CD4-positive, alpha-beta T cell treated with Interleukin-4 for 1 hour (primary cell): ENCODE measurements around the gene TFPI.

ENCODE experiments used
- DNase-seq, 2 donors: peaks; one replicate each; pipeline ENCODE4 v3.0.0-alpha.2; 2020 to 2022

TFPI gene

DNA sequence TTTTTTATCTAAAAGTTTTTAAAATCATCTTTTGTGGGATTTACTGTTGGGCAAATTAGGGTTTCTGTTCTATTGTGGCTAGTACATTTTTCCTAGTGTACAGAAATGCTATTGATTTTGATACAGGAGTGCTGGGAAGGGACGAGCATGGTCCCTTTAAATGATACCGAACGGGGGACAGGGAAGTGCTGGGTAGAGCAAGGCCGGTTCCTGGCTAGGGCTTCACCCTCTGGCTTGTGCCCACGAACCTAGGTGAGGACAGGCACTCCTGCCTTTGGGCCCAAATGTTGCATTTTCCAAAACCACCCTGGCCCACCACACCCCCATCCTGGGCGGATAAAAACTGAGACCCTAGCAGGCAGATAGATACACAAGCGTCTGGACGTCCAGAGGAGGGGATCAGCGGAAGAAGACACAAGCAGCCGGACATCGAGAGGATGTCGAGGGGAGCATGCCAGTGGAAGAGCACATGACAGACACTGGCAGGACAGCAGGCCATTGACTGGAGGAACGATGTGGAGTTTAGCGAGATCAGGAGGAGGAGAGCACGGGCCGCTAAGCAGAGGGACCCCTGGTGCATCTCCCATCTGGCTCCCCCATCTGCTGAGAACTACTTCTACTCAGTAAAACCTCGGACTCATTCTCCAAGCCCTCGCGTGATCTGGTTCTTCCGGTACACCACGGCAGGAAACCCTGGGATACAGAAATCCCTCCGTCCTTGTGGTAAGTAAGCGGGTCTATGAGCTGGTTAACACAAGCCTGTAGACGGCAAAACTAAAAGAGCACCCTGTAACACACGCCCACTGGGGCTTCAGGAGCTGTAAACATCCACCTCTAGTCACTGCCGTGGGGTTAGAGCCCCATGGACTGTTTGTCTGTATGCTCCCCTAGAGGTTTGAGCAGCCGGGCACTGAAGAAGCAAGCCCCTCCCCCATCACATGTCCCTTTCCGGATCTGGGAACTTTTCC lies 92.7 kb downstream of the TFPI start:
- DNase-seq, result no peak

DNA sequence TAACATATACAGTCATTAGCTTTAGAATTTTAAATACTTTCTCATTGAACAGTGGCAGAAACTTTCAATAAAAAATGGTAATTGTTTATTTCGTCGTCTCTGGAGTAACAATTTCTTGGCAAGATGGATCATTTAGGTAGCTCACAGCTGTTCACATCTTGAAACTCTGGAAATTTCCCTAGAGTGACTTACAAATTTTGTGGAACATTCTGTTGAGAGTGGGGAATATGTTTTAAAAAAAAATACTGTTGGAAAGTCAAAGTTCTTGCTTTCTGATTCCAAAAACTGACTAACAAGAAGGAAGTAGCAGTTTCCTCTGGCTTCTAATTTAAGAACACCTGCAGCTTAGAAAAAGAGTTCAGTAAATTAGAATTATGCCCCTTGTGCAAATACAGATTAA lies 95.0 kb downstream of the TFPI start:
- no peak for DNase-seq

DNA sequence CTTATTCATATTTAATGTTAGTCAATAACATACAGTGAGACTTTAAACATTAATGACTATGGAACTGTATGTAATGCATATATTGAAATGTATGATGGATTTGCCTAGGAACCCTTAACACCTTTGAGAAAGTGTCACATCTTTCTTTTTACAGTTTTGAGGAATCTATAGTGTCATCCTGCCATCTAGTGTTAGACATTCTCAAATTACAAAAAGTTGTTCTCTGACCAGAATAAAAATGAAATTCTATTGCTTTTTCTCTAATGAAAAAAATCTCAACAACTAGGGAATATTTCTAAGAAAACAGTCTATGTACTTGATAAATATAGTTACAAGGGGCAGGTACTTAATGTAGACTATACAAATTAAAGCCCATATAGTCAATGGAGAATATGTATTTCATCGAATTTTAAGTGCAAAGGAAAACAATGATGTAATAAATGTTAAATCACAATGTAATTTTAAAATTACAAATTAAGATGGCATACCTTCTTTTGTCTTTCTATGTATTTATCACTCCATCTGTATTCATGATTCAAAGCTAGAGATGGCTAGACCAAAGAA lies 101.1 kb downstream of the TFPI start:
- peak in 1 of 2 donors; percentile 10 for DNase-seq

DNA sequence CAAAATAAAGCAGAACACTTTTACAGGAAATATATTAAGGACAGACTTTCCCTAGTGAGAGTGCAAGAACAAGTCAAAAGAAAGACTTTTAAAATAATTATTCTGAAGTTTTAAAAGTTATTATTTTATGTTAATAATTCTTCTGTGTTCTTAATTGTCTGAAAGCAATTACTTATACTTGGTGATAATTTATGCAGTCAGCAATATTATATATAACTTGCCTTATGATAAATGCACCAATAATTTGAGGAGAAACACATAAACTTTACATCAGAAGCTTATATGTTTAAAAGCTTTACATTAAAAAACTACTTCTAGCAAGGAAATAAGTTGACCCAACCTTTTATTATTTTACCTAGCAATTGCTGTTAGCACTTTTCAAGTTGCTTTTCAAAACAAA lies 102.7 kb downstream of the TFPI start:
- DNase-seq, result no peak

DNA sequence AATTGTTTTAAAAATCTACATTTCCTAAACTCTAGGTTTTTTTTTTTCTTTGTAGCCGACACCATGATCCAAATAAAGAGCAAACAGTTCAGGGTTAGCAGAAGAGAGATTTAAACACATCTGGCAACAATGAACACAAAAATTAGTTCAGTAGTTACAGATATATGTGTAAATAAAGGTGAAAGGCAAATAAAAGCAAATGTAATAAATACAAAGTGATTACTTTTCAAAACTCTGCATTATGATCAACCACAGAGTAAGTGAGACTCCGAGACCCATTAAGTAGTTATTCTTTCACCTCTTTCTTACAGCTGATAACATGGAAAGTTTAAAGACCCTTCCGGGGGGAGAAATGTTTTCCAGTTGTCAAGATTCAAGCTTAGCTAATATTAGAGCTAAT lies 106.9 kb downstream of the TFPI start:
- DNase-seq, result no peak

DNA sequence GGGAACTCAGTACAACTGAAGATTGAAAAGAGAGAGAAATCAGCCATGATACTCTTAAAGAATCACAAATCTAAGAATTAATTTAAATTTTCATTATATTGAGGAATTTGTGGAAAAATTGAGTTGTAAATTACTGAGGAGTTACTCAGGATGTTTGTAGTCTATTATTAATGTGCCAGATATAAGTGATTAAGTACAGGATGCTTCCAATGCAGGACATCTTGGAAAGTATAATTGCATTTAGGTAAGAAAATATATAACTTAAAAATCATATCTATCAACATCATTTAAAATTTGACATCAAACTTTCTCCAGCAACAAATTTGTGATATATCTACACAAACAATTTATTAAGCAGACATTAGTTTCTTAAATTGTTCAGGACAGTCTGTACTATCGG lies 107.5 kb downstream of the TFPI start:
- DNase-seq, result no peak

DNA sequence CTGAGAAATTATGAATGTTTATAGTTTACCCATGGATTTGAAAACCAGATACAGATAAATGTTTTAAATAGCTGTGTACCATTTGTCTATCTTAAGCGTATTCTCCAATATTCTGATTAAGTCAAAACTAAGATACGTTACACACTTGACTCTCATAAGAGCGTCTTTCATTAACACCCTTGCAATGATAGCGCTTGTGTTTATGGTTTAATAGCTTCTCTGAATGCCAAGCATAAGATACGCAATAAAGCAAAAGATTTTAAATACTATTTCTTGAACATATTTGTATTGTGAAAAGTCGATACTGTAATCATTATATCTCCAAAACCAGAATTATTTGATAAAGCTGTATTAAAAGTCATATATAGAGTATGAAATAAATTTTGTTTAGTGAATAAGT lies 109.2 kb downstream of the TFPI start:
- DNase-seq, result no peak

DNA sequence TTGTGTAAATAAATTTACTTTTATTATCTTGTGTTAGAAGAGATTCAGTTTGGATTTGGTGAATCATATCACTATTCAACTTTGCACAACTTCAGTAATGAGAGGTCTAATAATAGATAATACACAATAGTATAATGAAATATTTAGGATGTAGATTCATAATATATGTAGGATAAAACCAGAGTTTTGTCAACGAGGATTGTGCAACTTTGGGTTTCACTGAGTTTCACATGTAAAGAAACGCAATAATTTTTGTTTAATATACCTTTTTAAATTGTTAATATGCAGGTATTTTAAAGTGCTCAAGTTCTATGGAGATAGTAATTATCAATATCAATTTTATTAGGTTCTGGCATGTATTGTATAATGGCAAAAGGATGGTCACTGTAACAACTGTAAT lies 111.5 kb downstream of the TFPI start:
- no peak for DNase-seq

DNA sequence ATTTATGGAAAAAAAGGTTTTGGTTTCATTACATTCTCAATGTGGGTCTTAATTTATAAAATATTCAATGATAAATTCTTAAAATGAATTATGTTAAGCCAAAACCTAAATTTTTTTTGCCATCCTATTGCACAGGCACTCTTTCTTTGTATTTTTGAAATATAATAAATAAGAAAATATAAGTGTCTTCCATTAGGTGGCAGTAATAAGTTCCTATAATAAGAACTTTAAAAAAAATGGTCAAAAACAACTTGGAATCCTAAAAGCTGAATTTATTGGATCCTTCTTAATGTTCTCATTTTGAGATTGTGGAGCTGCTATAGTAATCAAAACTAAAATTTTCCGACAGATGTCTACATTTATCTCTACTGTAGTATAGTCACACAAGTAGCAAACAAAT lies 111.9 kb downstream of the TFPI start:
- no peak for DNase-seq

DNA sequence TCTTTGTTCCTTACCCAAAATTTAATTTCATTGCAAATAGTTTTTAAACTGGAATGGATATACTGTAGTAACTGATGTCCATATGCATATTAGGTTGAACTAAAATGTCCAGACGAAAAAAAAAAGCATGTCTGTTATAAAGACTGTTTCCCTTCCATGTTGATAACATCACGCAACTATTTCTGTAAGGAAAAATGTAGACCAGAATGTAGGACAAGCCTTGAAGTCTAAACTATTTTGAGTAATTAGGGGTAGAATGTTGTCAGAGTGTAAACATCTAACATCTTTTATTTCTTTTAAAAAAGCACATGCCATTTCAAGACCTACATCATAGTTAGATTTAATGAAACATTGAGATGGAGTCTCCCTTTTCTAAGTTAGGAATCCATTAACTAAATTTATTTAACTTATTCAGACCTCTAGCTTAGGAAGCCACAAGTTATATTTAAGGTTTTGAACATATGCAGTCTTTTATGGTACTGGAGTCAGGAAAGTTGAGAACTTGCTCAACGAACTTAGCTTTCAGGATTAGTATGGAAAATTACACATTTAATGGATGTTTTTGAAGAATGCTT lies 114.0 kb downstream of the TFPI start:
- DNase-seq, result no peak

DNA sequence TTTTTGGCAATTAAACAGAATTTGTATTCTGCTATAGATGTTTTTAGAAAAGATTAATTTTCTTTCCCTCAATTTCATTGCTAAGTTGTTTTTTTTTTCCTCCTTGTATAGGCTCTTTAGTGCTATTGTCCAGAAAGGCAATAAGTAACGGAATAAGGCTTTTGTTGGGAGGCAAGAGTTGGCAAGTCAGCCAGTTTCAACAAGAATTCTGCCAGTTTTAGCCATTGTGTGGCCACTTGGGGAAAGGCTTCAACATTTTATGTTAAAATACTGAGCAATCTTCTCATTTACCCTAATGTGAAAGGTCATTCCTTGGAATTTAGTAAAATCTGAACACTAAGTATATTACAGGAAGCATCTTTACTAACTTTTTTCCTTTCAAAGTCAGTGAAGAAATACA lies 115.8 kb downstream of the TFPI start:
- no peak for DNase-seq

DNA sequence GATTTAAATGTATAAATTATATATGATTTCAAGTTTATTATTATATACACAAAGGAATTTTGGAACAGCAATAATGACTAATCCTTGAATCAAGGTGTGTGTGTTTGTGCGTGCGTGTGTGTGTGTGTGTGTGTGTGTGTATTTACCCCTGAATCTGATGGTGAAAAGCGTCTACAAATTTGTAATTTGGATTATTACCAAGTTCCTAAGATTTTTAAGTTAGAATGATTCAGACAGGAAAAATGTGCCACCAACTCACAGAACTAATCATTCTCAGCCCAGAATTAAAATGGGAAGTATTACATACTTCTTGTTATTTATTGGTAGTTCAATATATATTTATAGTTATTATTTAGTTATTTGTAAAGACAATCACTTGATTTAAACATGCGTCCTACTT lies 118.5 kb downstream of the TFPI start:
- DNase-seq, result no peak

DNA sequence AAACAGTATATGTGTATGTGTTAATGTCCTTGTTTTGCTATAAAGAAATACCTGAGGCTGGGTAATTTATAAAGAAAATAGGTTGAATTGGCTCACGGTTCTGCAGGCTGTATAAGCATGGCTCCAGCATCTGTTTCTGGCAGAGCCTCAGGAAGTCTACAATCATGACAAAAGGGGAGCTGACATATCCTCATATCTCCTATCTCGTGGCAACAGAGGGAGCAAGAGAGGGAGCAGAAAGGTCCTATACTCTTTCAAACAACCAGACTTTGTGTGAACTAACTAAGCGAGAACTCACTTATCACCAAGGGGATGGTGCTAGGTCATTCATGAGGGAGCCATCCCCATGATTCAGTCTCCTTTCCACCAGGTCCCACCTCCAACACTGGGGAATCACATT lies 119.2 kb downstream of the TFPI start:
- DNase-seq, result no peak

DNA sequence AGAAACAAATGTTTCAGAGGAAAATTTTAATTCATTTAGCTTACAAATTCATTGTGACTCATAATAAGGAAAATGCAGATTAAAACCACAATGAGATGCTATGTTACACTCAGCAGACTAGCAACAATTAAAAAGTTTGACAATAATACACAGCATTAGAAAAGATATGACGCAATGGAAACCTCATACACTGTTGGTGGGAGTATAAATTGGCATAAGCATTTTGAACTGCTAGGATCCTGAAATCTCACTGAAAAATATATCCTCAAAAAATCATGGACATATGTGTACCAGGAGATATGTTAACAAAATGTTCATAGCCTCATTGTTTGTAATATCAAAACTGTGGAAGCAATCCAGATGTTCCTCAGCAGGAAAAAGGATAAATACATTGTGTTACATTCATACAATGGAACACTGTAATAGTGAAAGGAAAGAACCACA lies 119.9 kb downstream of the TFPI start:
- DNase-seq, result no peak

DNA sequence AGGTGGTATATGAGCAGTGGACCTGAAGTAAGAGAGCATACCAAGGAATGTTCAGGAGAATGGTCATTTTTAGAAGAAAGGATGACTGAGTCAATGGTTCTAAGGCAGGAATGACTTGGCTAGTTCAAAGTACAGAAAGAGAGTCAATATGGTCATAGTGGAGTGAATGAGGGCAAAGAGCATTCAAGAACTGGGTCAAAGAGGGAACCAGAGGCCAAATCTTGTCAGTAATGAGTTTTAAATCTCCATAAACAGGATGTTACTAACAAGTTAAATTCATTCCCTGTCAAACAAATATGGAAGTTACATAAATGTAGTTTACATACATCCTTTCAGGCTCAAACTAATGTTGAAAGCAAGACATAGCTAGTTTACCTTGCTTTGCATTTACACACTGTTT lies 122.3 kb downstream of the TFPI start:
- no peak for DNase-seq

DNA sequence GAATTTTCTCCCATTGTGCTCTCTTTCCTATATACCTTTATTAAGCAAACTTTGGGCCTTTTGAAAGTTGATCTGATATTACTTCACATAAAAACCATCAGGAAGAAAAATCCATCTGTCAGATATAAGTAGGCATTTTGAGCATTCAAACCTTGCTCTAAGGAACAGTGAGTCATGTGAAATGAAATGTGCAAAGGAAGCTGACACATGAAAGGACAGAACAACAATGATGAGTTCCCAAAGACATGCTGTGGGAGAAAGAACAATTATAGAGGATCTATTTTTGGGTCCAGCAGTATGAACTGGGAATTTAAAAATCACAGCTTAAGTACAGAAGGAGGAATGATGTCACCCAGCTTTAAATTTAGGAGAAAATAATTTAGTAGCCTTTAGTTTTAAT lies 124.2 kb downstream of the TFPI start:
- DNase-seq, result no peak

DNA sequence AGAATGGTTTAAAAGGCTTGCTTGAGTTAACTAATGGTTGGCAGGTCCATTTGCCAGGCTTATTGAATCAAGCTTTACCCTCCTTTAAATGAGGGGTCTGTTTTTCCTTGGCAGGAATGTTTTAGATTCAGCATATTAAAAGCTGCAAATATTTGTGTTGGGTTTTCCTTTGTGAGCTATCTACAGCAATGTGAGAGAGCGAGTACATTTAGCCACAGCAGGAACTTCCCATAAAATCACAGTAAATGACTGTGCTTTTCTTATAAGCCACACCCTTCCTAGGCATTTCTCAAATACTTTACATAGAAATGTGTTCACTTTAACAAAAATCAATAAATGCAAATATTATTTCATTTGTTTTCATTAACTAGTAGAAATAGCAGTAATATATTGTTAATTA lies 130.1 kb downstream of the TFPI start:
- no peak for DNase-seq

DNA sequence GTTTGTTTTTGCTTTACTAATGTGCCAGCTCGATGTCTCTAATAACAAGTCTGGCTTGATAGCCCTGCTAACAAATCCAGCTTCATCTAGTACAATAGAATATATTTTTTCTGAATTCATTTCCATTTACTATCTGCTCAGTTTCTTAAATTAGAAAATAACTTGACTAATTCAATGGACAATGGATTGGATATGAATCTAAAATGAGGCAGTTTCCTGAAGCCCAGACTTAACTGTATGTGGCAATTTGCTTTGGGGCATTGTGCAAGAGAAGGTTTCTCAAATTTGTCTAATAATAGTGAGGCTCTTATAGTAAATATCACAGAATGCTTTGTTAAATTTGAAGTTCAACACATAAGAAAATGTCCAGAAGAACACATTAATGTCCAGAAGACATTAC lies 132.0 kb downstream of the TFPI start:
- no peak for DNase-seq

DNA sequence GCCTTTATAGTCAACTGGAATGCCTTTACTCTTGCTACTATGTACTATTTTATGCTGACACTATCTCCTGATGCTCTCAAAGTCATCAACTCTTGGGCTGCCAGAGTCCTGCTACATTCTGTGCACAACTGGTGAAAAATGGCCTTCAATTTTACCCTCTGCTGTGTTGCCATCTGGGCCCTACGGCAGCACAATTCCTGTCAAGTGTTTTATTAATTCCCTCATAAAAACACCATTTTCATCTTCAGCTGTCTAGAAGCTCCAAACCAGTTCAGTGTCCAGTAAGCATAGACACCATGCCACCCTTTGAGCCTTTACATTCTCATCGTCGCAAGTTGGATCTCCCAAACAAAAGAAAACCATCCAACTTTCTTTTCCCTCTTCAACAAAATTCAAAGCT lies 132.7 kb downstream of the TFPI start:
- DNase-seq, result no peak

DNA sequence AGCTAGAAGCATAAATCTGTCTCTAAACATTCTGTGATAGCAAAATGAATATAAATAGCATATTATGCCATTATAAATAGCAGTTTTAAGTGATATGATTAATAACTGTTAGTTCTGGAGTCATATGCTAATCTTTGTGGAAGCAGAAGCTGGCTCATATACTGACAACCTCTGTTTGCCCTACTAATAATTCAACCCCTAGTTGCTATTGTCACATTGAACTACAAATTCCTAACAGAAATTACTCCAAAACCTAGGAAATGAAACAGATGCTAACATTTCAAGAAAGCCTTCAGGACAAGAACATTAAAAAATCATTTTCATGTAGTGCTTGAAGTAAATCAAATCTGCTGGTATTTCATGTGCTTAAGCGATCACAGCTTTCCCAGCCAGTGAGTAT lies 134.4 kb downstream of the TFPI start:
- no peak for DNase-seq

DNA sequence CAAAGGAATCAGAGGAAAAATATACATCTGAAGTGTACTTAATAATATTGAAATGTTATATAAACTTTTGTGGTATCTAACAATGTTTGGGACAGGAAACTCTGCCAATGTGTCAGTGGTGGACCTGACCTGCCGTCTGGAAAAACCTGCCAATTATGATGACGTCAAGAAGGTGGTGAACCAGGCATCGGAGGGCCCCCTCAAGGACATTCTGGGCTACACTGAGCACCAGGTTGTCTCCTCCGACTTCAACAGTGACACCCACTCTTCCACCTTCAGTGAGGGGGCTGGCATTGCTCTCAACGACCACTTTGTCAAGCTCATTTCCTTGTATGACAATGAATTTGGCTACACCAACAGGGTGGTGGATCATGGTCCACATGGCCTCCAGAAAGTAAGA lies 138.8 kb downstream of the TFPI start:
- DNase-seq, result no peak
